HL-60 (cell line): Measurements from ENCODE around the gene GADD45B.
"Not testable (repeated sequence)": the region's sequence is repeated elsewhere in the genome, so short reads cannot be mapped to it uniquely, and the experiment has no call there.

Experiments used
- DNase-seq, 2 experiments: peaks; one replicate each; pipeline ENCODE4 v3.0.0-alpha.2; 2010 to 2020; ENCODE audit warnings: low read depth in 1 of 2, low spot score in 1 of 2
- H3K27ac ChIP-seq: fragments of 250-450 bp; sonication (Bioruptor Pico); replicated peaks from 2 replicates; pipeline ENCODE4 v1.5.1; 2020; ENCODE audit warnings: mild to moderate bottlenecking, moderate library complexity
- H3K27me3 ChIP-seq: fragments of 250-450 bp; sonication (Bioruptor Pico); 2 replicates; pipeline ENCODE4 v1.5.1; 2021; ENCODE audit warnings: mild to moderate bottlenecking, moderate library complexity; ENCODE audit not compliant: insufficient read depth, poor library complexity, severe bottlenecking
- H3K4me3 ChIP-seq: replicated peaks from 2 replicates; pipeline ENCODE4 v1.5.1; 2011; ENCODE audit warnings: mild to moderate bottlenecking, control low read depth, low read length; ENCODE audit not compliant: insufficient read depth
- CTCF ChIP-seq: IDR thresholded peaks from one replicate; pipeline ENCODE4 v1.5.1; 2011; ENCODE audit warnings: low read length, control low read depth, inconsistent platforms; ENCODE audit not compliant: insufficient read depth
- GABPA ChIP-seq: IDR thresholded peaks from 2 replicates; pipeline ENCODE4 v1.6.1; 2012; ENCODE audit warnings: low read depth
- POLR2AphosphoS5 ChIP-seq: IDR thresholded peaks from 2 replicates; pipeline ENCODE4 v1.6.1; 2012; ENCODE audit warnings: low read depth
- REST ChIP-seq: IDR thresholded peaks from 2 replicates; pipeline ENCODE4 v1.6.1; 2012; ENCODE audit warnings: low read depth; ENCODE audit not compliant: insufficient replicate concordance
- SPI1 ChIP-seq: IDR thresholded peaks from 2 replicates; pipeline ENCODE4 v1.6.1; 2012; ENCODE audit warnings: low read depth, mild to moderate bottlenecking, borderline replicate concordance

The GADD45B gene

GRCh38 chr19:2469102-2469914 lies 6.6 kb upstream of the GADD45B start:
- Histone ChIP-seq H3K27ac (no peak overlapping the region), H3K27me3 (no peaks in the 10 kb centered on the region), H3K4me3 (no peak overlapping the region)
- peak in 1 of 2 experiments; percentile 39 for DNase-seq
- TF ChIP-seq CTCF (no peak), SPI1 (no peak), POLR2AphosphoS5 (no peak), REST (no peak), GABPA (no peak)

GRCh38 chr19:2469915-2470200 lies 6.1 kb upstream of the GADD45B start:
- H3K4me3 ChIP-seq, DNase-seq, H3K27me3 ChIP-seq, H3K27ac ChIP-seq: not testable (repeated sequence)

- H3K27ac ChIP-seq, result peak overlapping the region; percentile 37; the same call in 1 of the 2 replicates
- peak overlapping the region; percentile 44 for H3K4me3 ChIP-seq
- TF ChIP-seq CTCF, result peak; percentile 50
- no peak for TF ChIP-seq GABPA
- no peak for TF ChIP-seq REST
- no peak for TF ChIP-seq POLR2AphosphoS5
- no peak for TF ChIP-seq SPI1
- peak; percentile 75 to 81 for DNase-seq
- no peaks in the 10 kb centered on the region for H3K27me3 ChIP-seq
Measured at GRCh38 chr19:2474232-2475017, 1.5 kb upstream of the GADD45B start.

- Histone ChIP-seq H3K27ac (peak overlapping the region; percentile 55), H3K4me3 (peak overlapping the region; percentile 44), H3K27me3 (no peaks in the 10 kb centered on the region)
- peak in 1 of 2 experiments; percentile 54 for DNase-seq
- TF ChIP-seq CTCF, result no peak
- no peak for TF ChIP-seq GABPA
- TF ChIP-seq REST, result no peak
- no peak for TF ChIP-seq SPI1
- TF ChIP-seq POLR2AphosphoS5, result no peak
Measured at GRCh38 chr19:2475018-2475701, 767 bp upstream of the GADD45B start.
